Dedifferentiated amniotic fluid mesenchymal stem cell (primary cell): ENCODE results near the gene DISC1.
"Not testable (repeated sequence)": the region's sequence is repeated elsewhere in the genome, so short reads cannot be mapped to it uniquely, and the experiment has no call there.

Experiments used
- DNase-seq: peaks from one replicate; pipeline ENCODE4 v3.0.0-alpha.2; 2016; ENCODE audit errors: extremely low spot score

The DISC1 gene

GRCh38 chr1:231728987-231729386, 102.4 kb downstream of the DISC1 start:
- DNase-seq: not testable (repeated sequence)

- DNase-seq: peak; percentile 80
These were observed 103.0 kb downstream of the DISC1 start for GRCh38 chr1:231729544-231729943.

- no peak for DNase-seq
These were observed 104.7 kb downstream of the DISC1 start for GRCh38 chr1:231731268-231731667.

GRCh38 chr1:231733063-231733462, 106.5 kb downstream of the DISC1 start:
- DNase-seq: no peak

GRCh38 chr1:231733672-231734071, 107.1 kb downstream of the DISC1 start:
- no peak for DNase-seq

GRCh38 chr1:231734417-231734816, 107.8 kb downstream of the DISC1 start:
- DNase-seq: no peak

- no peak for DNase-seq
These were observed 108.8 kb downstream of the DISC1 start for GRCh38 chr1:231735411-231735810.

- no peak for DNase-seq
These were observed 109.4 kb downstream of the DISC1 start for GRCh38 chr1:231735941-231736340.

GRCh38 chr1:231736464-231736863, 109.9 kb downstream of the DISC1 start:
- no peak for DNase-seq

- no peak for DNase-seq
These were observed 112.0 kb downstream of the DISC1 start for GRCh38 chr1:231738554-231738953.

- DNase-seq: no peak
These were observed 117.4 kb downstream of the DISC1 start for GRCh38 chr1:231743966-231744365.

GRCh38 chr1:231748760-231749415, 122.3 kb downstream of the DISC1 start:
- DNase-seq: no peak

GRCh38 chr1:231750296-231750695, 123.7 kb downstream of the DISC1 start:
- no peak for DNase-seq

GRCh38 chr1:231750818-231751362, 124.3 kb downstream of the DISC1 start:
- no peak for DNase-seq

- no peak for DNase-seq
These were observed 124.8 kb downstream of the DISC1 start for GRCh38 chr1:231751415-231751814.

GRCh38 chr1:231753313-231753712, 126.7 kb downstream of the DISC1 start:
- no peak for DNase-seq

- no peak for DNase-seq
These were observed 130.5 kb downstream of the DISC1 start for GRCh38 chr1:231757101-231757404.

- no peak for DNase-seq
These were observed 131.2 kb downstream of the DISC1 start for GRCh38 chr1:231757759-231758158.

- DNase-seq: no peak
These were observed 134.7 kb downstream of the DISC1 start for GRCh38 chr1:231761252-231761651.

GRCh38 chr1:231761747-231762541, 135.4 kb downstream of the DISC1 start:
- no peak for DNase-seq

- DNase-seq: no peak
These were observed 136.9 kb downstream of the DISC1 start for GRCh38 chr1:231763456-231763855.

- not testable (repeated sequence) for DNase-seq
These were observed 139.2 kb downstream of the DISC1 start for GRCh38 chr1:231765825-231766224.

GRCh38 chr1:231767471-231767870, 140.9 kb downstream of the DISC1 start:
- DNase-seq: no peak
